Kidney (tissue), 14 donors: ENCODE measurements around the gene CRYBA2. TPM values are rescaled to one million over a fixed set of nuclear protein-coding genes. Genes with fewer than 3 reads are reported as not detected.

Source experiments
- DNase-seq, 5 donors: peaks; one replicate each; pipeline ENCODE4 v3.0.0-alpha.2; 2013 to 2020
- FAIRE-seq: peaks from 2 replicates; lab custom pipeline; 2012; peaks lifted over from hg19 to GRCh38; lab: Jason Lieb, UNC
- H3K27ac ChIP-seq, 2 donors: one replicate each; pipeline ENCODE4 v1.7.0; 2013; ENCODE audit warnings: low read depth in 2 of 2, low read length in 2 of 2, inconsistent platforms in 1 of 2
- H3K27me3 ChIP-seq: one replicate; pipeline ENCODE4 v1.7.1; 2013; ENCODE audit warnings: low read length, inconsistent platforms; ENCODE audit not compliant: control insufficient read depth, insufficient read depth
- H3K36me3 ChIP-seq, 3 donors: one replicate each; pipeline versions ENCODE4 v1.7.0 to v1.7.1; 2013; ENCODE audit warnings: low read length in 3 of 3, control low read depth in 1 of 3, inconsistent platforms in 1 of 3; ENCODE audit not compliant: insufficient read depth in 3 of 3, control insufficient read depth in 2 of 3
- H3K4me1 ChIP-seq, 3 donors: one replicate each; pipeline versions ENCODE4 v1.7.0 to v1.7.1; 2013; ENCODE audit warnings: low read length in 3 of 3, inconsistent platforms in 1 of 3, low read depth in 1 of 3; ENCODE audit not compliant: control insufficient read depth in 2 of 3, insufficient read depth in 2 of 3
- H3K4me3 ChIP-seq, 3 donors: one replicate each; pipeline versions ENCODE4 v1.7.0 to v1.8.1; 2013; ENCODE audit warnings: low read length in 3 of 3, control low read depth in 1 of 3, inconsistent platforms in 1 of 3
- H3K9ac ChIP-seq, 3 donors: one replicate each; pipeline versions ENCODE4 v1.7.0 to v1.7.1; 2013; ENCODE audit warnings: low read length in 3 of 3, control low read depth in 1 of 3, inconsistent platforms in 1 of 3
- H3K9me3 ChIP-seq, 3 donors: one replicate each; pipeline versions ENCODE4 v1.7.0 to v1.7.1; 2013; ENCODE audit warnings: low read length in 3 of 3, control low read depth in 1 of 3, inconsistent platforms in 1 of 3; ENCODE audit not compliant: control insufficient read depth in 2 of 3, insufficient read depth in 1 of 3
- CTCF ChIP-seq: IDR thresholded peaks from 3 replicates; pipeline ENCODE4 v1.5.1; 2012; ENCODE audit warnings: mild to moderate bottlenecking, moderate library complexity, borderline replicate concordance; ENCODE audit not compliant: insufficient read depth; ENCODE audit errors: extremely low read depth
- intact Hi-C: fragments of 100-400 bp; cut with DNase I; formaldehyde crosslinking; loops from one replicate; pipeline ENCODE4 v1.11.1; 2022
- polyA plus RNA-seq: library from polyadenylated mRNA; stranded (reverse); fragments of 350-450 nt; fragmentation: Illumina TruSeq; extraction: RNeasy Lipid Tissue Mini Kit (QIAGEN cat#74804); gene quantifications from one replicate; pipeline ENCODE4 v1.2.3, GENCODE V29; 2014; ENCODE audit warnings: low read depth, low replicate concordance; ENCODE audit not compliant: insufficient read depth
- total RNA-seq: library from RNA; stranded (reverse); fragmentation: NEBNext Ultra II Directional; extraction: Animal tissue kit (Norgen Biotek cat#: 25700); gene quantifications from one replicate; pipeline ENCODE4 v1.2.1, GENCODE V29; 2021
- donor health status: control.
- donor health status: control.
- donor health status: control.
- donor health status: control.
- donor health status: control.
- donor health status: DM: yes; HTN: yes; CAD: no.
- donor health status: Normal renal cell carcinoma (clear cell type).

The CRYBA2 gene
- total and polyA plus RNA-seq, 2 donors from 2014 or later: not detected

- no peak for FAIRE-seq
- intact Hi-C loops: no loop called here
Measured at GRCh38 chr2:219020604-219021365, 27.6 kb upstream of the CRYBA2 start.

GRCh38 chr2:219019436-219019835 lies 26.2 kb upstream of the CRYBA2 start:
- no peaks in the 10 kb centered on the region for H3K27me3 ChIP-seq
- no peak overlapping the region for H3K4me3 ChIP-seq
- H3K9ac ChIP-seq: no peak overlapping the region
- no peak for TF ChIP-seq CTCF
- H3K9me3 ChIP-seq: no peaks in the 10 kb centered on the region
- no peaks in the 10 kb centered on the region for H3K4me1 ChIP-seq
- no peaks in the 10 kb centered on the region for H3K36me3 ChIP-seq
- no peak overlapping the region for H3K27ac ChIP-seq
- FAIRE-seq: no peak
- intact Hi-C loops: no loop called here
- peak in 1 of 5 donors; percentile 57 for DNase-seq

More at GRCh38 chr2:219020604-219021365, 27.6 kb upstream of the CRYBA2 start:
- H3K27ac ChIP-seq: no peak overlapping the region
- H3K4me3 ChIP-seq: no peak overlapping the region
- no peaks in the 10 kb centered on the region for H3K4me1 ChIP-seq
- no peaks in the 10 kb centered on the region for H3K36me3 ChIP-seq
- no peak for TF ChIP-seq CTCF
- H3K9ac ChIP-seq: no peak overlapping the region
- H3K9me3 ChIP-seq: no peaks in the 10 kb centered on the region
- no peaks in the 10 kb centered on the region for H3K27me3 ChIP-seq
- DNase-seq: peak in 1 of 5 donors; percentile 45

- Histone ChIP-seq H3K9ac (no peak overlapping the region), H3K27ac (no peak overlapping the region), H3K27me3 (no peaks in the 10 kb centered on the region), H3K4me3 (no peak overlapping the region), H3K36me3 (no peaks in the 10 kb centered on the region), H3K9me3 (no peaks in the 10 kb centered on the region), H3K4me1 (no peaks in the 10 kb centered on the region)
- intact Hi-C loops: no loop called here
- FAIRE-seq (no peak), DNase-seq (peak in 1 of 5 donors; percentile 48)
- TF ChIP-seq CTCF: no peak
Measured at GRCh38 chr2:219018726-219019125, 25.5 kb upstream of the CRYBA2 start.

DNA sequence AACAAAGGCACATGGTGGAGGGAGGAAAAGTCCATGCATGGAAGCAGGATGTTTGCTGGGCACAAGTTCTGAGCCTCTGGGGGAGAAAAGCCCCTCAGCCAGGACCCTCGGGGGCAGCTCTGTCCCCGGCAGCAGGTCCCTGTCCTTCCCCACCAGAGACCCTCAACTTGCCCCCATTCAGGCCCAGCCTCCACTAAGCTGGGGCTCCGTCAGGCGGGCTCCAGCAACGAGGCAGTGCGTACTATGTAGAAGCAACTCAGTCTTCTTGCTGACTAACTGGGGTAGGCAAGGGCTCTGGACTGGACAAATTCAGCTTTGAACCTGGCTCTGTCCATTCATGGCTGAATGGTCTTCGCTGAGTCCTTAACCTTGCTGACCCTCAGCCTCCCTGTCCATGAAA lies 25.1 kb upstream of the CRYBA2 start:
- H3K9me3 ChIP-seq: no peaks in the 10 kb centered on the region
- no peak overlapping the region for H3K4me3 ChIP-seq
- no peaks in the 10 kb centered on the region for H3K4me1 ChIP-seq
- no peaks in the 10 kb centered on the region for H3K27me3 ChIP-seq
- DNase-seq: peak in 1 of 5 donors; percentile 54
- intact Hi-C loops: no loop called here
- no peak overlapping the region for H3K27ac ChIP-seq
- FAIRE-seq: no peak
- no peak for TF ChIP-seq CTCF
- no peak overlapping the region for H3K9ac ChIP-seq
- no peaks in the 10 kb centered on the region for H3K36me3 ChIP-seq
